Type B pancreatic cell (in vitro differentiated cells): ENCODE results near the gene PTER. TPM values are rescaled to one million over a fixed set of nuclear protein-coding genes. Genes with fewer than 3 reads are reported as not detected.

ENCODE experiments used
- DNase-seq: peaks from one replicate; pipeline ENCODE4 v3.0.0; 2021; ENCODE audit warnings: mixed read lengths; ENCODE audit not compliant: unreplicated experiment; ENCODE audit errors: extremely low spot score
- H3K27ac Mint-ChIP-seq: 2 replicates; pipeline ENCODE4 v1.8.0; 2021; ENCODE audit warnings: mild to moderate bottlenecking, mixed read lengths
- H3K27me3 Mint-ChIP-seq: 2 replicates; pipeline ENCODE4 v1.8.0; 2021; ENCODE audit warnings: mixed read lengths
- H3K36me3 Mint-ChIP-seq: 2 replicates; pipeline ENCODE4 v1.8.0; 2021; ENCODE audit warnings: mixed read lengths
- H3K4me1 Mint-ChIP-seq: one replicate; pipeline ENCODE4 v1.8.0; 2021; ENCODE audit warnings: mixed read lengths; ENCODE audit not compliant: unreplicated experiment
- H3K4me3 Mint-ChIP-seq: 2 replicates; pipeline ENCODE4 v1.8.0; 2021; ENCODE audit warnings: mild to moderate bottlenecking, mixed read lengths
- H3K9me3 Mint-ChIP-seq: 2 replicates; pipeline ENCODE4 v1.8.0; 2021; ENCODE audit warnings: mixed read lengths
- CTCF ChIP-seq: fragments of 200-600 bp; sonication (generic); conservative IDR thresholded peaks from 2 replicates; pipeline ENCODE4 v1.5.0; 2021; ENCODE audit warnings: antibody characterized with exemption, mild to moderate bottlenecking
- total RNA-seq: library from RNA; stranded (reverse); gene quantifications from 2 replicates; pipeline ENCODE4 v1.2.1, GENCODE V29; 2021; ENCODE audit warnings: low replicate concordance

PTER gene
- total RNA-seq, 1 donor from 2014 or later, result 7.9 TPM

GRCh38 chr10:16510843-16511242 lies 74.0 kb downstream of the PTER start:
- H3K36me3 Mint-ChIP-seq, result no peaks in the 10 kb centered on the region
- peaks cover 5% of the 10 kb centered on the region for H3K27me3 Mint-ChIP-seq
- no peak overlapping the region for H3K27ac Mint-ChIP-seq
- H3K4me3 Mint-ChIP-seq, result no peak overlapping the region
- H3K4me1 Mint-ChIP-seq, result no peaks in the 10 kb centered on the region
- no peaks in the 10 kb centered on the region for H3K9me3 Mint-ChIP-seq
- no peak for DNase-seq
- TF ChIP-seq CTCF, result no peak

- peaks cover 69% of the 10 kb centered on the region for H3K27me3 Mint-ChIP-seq
- DNase-seq, result no peak
- H3K36me3 Mint-ChIP-seq, result peaks cover 3% of the 10 kb centered on the region
- H3K4me1 Mint-ChIP-seq, result peaks cover 8% of the 10 kb centered on the region
- peak overlapping the region; percentile 87 for H3K4me3 Mint-ChIP-seq
- no peaks in the 10 kb centered on the region for H3K9me3 Mint-ChIP-seq
- peak; percentile 64 for TF ChIP-seq CTCF
- no peak overlapping the region for H3K27ac Mint-ChIP-seq
These were observed 82.0 kb downstream of the PTER start for GRCh38 chr10:16518822-16519221.

- peak overlapping the region; percentile 87 for H3K4me3 Mint-ChIP-seq
- H3K27ac Mint-ChIP-seq, result peak overlapping the region; percentile 53
- no peaks in the 10 kb centered on the region for H3K9me3 Mint-ChIP-seq
- peaks cover 8% of the 10 kb centered on the region for H3K4me1 Mint-ChIP-seq
- TF ChIP-seq CTCF, result no peak
- no peak for DNase-seq
- H3K36me3 Mint-ChIP-seq, result peaks cover 3% of the 10 kb centered on the region
- H3K27me3 Mint-ChIP-seq, result peaks cover 74% of the 10 kb centered on the region
These were observed 82.6 kb downstream of the PTER start for GRCh38 chr10:16519250-16519907.

- Mint-ChIP-seq H3K4me1 (peaks cover 8% of the 10 kb centered on the region), H3K27ac (peak overlapping the region; percentile 53), H3K27me3 (peaks cover 77% of the 10 kb centered on the region), H3K9me3 (no peaks in the 10 kb centered on the region), H3K4me3 (peak overlapping the region; percentile 87), H3K36me3 (peaks cover 3% of the 10 kb centered on the region)
- no peak for TF ChIP-seq CTCF
- no peak for DNase-seq
These were observed 83.4 kb downstream of the PTER start for GRCh38 chr10:16519908-16520861.

- DNase-seq, result no peak
- H3K27me3 Mint-ChIP-seq, result peaks cover 82% of the 10 kb centered on the region
- no peak overlapping the region for H3K4me3 Mint-ChIP-seq
- H3K9me3 Mint-ChIP-seq, result no peaks in the 10 kb centered on the region
- H3K4me1 Mint-ChIP-seq, result peaks cover 8% of the 10 kb centered on the region
- no peak overlapping the region for H3K27ac Mint-ChIP-seq
- peak; percentile 33 for TF ChIP-seq CTCF
- H3K36me3 Mint-ChIP-seq, result peaks cover 3% of the 10 kb centered on the region
These were observed 84.1 kb downstream of the PTER start for GRCh38 chr10:16520900-16521299.
